Prostate gland (tissue), 2 donors: ENCODE measurements around the gene TRAF7.

ENCODE experiments used
- CTCF ChIP-seq, 4 experiments: fragments of 200-600 bp in 2 of 4; fragments of 450-650 bp in 2 of 4; sonication (generic) in 2 of 4; IDR thresholded peaks; 1 replicate in 3 of 4; 2 replicates in 1 of 4; pipeline ENCODE4 v1.5.1; 2016 to 2019; ENCODE audit warnings: antibody characterized with exemption in 4 of 4, mild to moderate bottlenecking in 2 of 4, moderate library complexity in 2 of 4
- POLR2AphosphoS5 ChIP-seq: sonication (generic); formaldehyde crosslinking; IDR thresholded peaks from one replicate; pipeline ENCODE4 v1.6.1; 2017; ENCODE audit warnings: antibody characterized with exemption

DNA sequence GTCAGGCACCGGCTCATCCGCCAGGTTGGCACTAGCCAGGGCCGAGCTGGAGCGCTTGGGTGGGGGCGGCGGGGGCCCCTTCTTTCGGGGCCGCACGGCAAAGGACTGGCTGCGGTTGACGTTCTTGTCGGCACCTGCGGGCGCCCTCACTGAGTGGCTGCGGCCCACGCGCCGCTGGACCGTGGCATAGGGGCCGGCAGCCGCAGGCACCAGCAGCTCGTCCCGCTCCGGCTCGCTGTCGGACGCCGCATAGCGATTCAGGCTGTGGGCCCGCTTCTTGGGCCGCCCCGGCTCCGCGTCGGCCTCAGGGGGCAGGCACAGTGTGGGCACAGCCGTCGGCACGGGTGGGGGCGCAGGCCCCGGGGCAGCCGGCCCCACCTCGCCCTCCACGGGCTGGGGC, 24.9 kb downstream of the TRAF7 start:
- TF ChIP-seq CTCF (IDR thresholded peaks at IDR 0.05): no peak
- TF ChIP-seq POLR2AphosphoS5: no peak
